GM19099 (cell line): ENCODE measurements around the gene PRR35.
A peak's percentile ranks its signal among the peaks of the same experiment; 100 is the strongest.

ENCODE experiments used
- POLR2A ChIP-seq: IDR thresholded peaks from 3 replicates; pipeline ENCODE4 v1.6.1; 2011; ENCODE audit warnings: low read depth; ENCODE audit not compliant: insufficient read length; ENCODE audit errors: extremely low read depth

PRR35 gene

GRCh38 chr16:524274-525040 is 35.7 kb upstream of the PRR35 start:
- no peak for TF ChIP-seq POLR2A

- TF ChIP-seq POLR2A = no peak
Observed at GRCh38 chr16:525123-525519, 35.1 kb upstream of the PRR35 start.

- no peak for TF ChIP-seq POLR2A
Observed at GRCh38 chr16:525520-526180, 34.5 kb upstream of the PRR35 start.

GRCh38 chr16:526181-527014 is 33.8 kb upstream of the PRR35 start:
- no peak for TF ChIP-seq POLR2A

- TF ChIP-seq POLR2A = peak; percentile 63
Observed at GRCh38 chr16:527015-527903, 32.9 kb upstream of the PRR35 start, which contains the start of gene CAPN15. TSS of gene CAPN15 (plus strand) at chr16:527712. CDS start at chr16:546839, 19,127 bp downstream.

GRCh38 chr16:528111-529011 is 31.8 kb upstream of the PRR35 start:
- peak; percentile 40 for TF ChIP-seq POLR2A

GRCh38 chr16:529012-529575 is 31.1 kb upstream of the PRR35 start:
- TF ChIP-seq POLR2A = no peak

GRCh38 chr16:530111-530817 is 29.9 kb upstream of the PRR35 start:
- no peak for TF ChIP-seq POLR2A

- TF ChIP-seq POLR2A = no peak
Observed at GRCh38 chr16:531494-532125, 28.6 kb upstream of the PRR35 start.

GRCh38 chr16:533391-534123 is 26.6 kb upstream of the PRR35 start:
- TF ChIP-seq POLR2A = no peak

GRCh38 chr16:534135-534534 is 26.1 kb upstream of the PRR35 start:
- no peak for TF ChIP-seq POLR2A
